Colonic mucosa (tissue), 4 donors: ENCODE measurements around the gene MRNIP. TPM values are rescaled to one million over a fixed set of nuclear protein-coding genes. Genes with fewer than 3 reads are reported as not detected.

Experiments
- DNase-seq: peaks from one replicate; pipeline ENCODE4 v3.0.0-alpha.2; 2020
- H3K27ac ChIP-seq: fragments of 200-600 bp; one replicate; pipeline ENCODE4 v1.8.0; 2021
- H3K27me3 ChIP-seq: fragments of 200-600 bp; one replicate; pipeline ENCODE4 v1.8.0; 2021
- H3K36me3 ChIP-seq: fragments of 200-600 bp; one replicate; pipeline ENCODE4 v1.8.0; 2021
- H3K4me1 ChIP-seq: fragments of 200-600 bp; one replicate; pipeline ENCODE4 v1.8.0; 2021; ENCODE audit warnings: mild to moderate bottlenecking
- H3K4me3 ChIP-seq: fragments of 200-600 bp; one replicate; pipeline ENCODE4 v1.8.0; 2021
- H3K9ac ChIP-seq, 2 donors: one replicate each; pipeline ENCODE4 v1.7.0; 2013; ENCODE audit warnings: control low read depth in 2 of 2, low read depth in 2 of 2, low read length in 2 of 2
- H3K9me3 ChIP-seq: fragments of 200-600 bp; one replicate; pipeline ENCODE4 v1.8.0; 2021
- intact Hi-C: fragments of 100-400 bp; cut with DNase I; formaldehyde crosslinking; loops from one replicate; pipeline ENCODE4 v1.14.1; 2022
- total RNA-seq, 2 donors: library from RNA; stranded (reverse); fragmentation: NEBNext Ultra II Directional in 1 of 2; extraction: Animal tissue kit (Norgen Biotek cat#: 25700) in 1 of 2; gene quantifications; one replicate each; pipeline ENCODE4 v1.2.1, GENCODE V29; 2021
- TF ChIP-seq, protein P1 (sequence below): fragments of 200-600 bp; IDR thresholded peaks from one replicate; pipeline ENCODE4 v1.8.0; 2022; ENCODE audit warnings: antibody characterized with exemption, mild to moderate bottlenecking
- donor health status: healthy.
- donor health status: DM: no; HTN: no; CAD: no.
- donor health status: DM: no; HTN: no; CAD: no.

The MRNIP gene
- total RNA-seq, 2 donors from 2014 or later, result 8.6 to 17.5 TPM

DNA sequence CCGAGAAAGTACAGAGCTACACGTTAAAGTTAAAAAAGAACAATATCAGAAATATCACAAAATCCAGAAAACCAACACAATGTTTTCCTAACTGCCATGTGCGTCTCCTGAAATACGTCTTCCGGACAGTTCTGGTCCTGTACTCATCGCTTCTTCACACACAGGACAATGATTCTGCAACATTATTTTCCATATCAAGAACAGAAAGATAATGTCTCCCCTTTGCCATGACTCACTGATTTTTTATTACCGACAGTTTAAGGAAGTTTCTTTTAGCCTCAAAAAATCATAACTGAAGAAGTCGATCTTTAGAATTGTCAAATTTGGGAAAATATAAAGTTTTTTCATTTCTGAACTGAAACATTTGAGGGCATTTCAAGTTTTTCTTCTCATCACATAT, 46.5 kb upstream of the MRNIP start:
- Histone ChIP-seq H3K27me3 (no peaks in the 10 kb centered on the region), H3K27ac (no peak overlapping the region), H3K9ac (no peak overlapping the region), H3K36me3 (no peaks in the 10 kb centered on the region), H3K9me3 (no peaks in the 10 kb centered on the region), H3K4me1 (peaks cover 7% of the 10 kb centered on the region), H3K4me3 (no peak overlapping the region)
- DNase-seq, result no peak
- intact Hi-C loops, result loop anchor here (5.0 to 10.0 kb wide), 2 partner anchors 100 to 187 kb away; partner anchors contain the start of gene MGAT4B
- TF ChIP-seq, protein P1, sequence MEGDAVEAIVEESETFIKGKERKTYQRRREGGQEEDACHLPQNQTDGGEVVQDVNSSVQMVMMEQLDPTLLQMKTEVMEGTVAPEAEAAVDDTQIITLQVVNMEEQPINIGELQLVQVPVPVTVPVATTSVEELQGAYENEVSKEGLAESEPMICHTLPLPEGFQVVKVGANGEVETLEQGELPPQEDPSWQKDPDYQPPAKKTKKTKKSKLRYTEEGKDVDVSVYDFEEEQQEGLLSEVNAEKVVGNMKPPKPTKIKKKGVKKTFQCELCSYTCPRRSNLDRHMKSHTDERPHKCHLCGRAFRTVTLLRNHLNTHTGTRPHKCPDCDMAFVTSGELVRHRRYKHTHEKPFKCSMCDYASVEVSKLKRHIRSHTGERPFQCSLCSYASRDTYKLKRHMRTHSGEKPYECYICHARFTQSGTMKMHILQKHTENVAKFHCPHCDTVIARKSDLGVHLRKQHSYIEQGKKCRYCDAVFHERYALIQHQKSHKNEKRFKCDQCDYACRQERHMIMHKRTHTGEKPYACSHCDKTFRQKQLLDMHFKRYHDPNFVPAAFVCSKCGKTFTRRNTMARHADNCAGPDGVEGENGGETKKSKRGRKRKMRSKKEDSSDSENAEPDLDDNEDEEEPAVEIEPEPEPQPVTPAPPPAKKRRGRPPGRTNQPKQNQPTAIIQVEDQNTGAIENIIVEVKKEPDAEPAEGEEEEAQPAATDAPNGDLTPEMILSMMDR, result no peak

DNA sequence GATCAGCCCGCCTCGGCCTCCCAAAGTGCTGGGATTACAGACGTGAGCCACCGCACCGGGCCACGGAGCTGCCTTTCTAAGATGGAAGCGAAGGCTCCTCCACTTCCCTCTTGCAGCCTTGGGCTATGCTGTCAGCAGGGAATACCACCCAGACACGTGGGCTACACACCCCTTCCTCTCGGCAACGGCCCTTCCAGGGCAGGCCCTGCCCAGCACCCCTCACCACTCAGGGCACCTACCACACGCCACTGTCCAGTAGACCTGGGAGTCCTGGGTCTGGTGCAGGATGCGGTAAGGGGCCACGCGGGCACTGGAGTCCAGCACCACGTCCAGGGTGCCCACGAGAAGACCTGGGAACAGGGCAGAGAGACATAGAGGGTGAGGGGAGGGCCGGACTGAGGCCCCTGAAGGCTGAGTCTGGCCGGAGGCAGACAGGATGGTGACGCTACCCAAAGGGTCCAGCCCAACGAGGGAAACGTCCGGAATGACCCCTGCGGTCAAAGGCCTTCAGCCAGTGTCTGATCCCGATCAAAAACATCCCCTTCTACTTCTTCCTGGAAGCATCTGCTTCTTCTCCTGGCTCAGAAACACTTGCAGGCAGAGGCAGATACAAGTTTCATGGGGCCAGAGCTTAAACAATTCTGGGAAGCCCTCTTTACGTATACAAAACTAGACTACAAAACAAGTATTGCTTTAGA, 46.0 kb upstream of the MRNIP start:
- no peaks in the 10 kb centered on the region for H3K9me3 ChIP-seq
- no peak for DNase-seq
- H3K27me3 ChIP-seq, result no peaks in the 10 kb centered on the region
- H3K4me1 ChIP-seq, result peaks cover 7% of the 10 kb centered on the region
- TF ChIP-seq, protein P1, result no peak
- intact Hi-C loops, result loop anchor here (5.0 to 10.0 kb wide), 2 partner anchors 100 to 188 kb away; partner anchors contain the start of gene MGAT4B
- H3K9ac ChIP-seq, result no peak overlapping the region
- H3K4me3 ChIP-seq, result no peak overlapping the region
- no peak overlapping the region for H3K27ac ChIP-seq
- H3K36me3 ChIP-seq, result no peaks in the 10 kb centered on the region

DNA sequence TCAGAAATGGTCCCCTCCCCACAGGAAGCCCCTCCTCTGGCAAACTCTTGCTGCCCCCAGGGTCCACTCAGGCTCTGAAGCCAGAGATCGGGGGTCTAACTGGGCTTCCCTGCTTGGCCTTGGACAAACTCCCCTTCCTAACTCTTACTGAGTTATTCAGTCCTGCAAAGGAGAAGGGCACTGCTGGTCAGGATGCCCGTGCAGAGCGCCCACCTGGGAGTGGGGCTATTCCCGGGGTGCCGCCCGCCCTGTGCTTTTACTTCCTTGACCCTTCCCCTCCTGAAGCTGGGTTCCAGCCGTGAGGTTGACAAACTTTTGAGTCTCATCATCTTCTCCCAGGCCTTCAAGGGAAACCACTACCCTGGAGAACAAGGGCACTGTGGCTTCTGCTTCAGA, 44.1 kb upstream of the MRNIP start:
- no peak overlapping the region for H3K9ac ChIP-seq
- H3K36me3 ChIP-seq, result peaks cover 9% of the 10 kb centered on the region
- H3K27ac ChIP-seq, result no peak overlapping the region
- no peak overlapping the region for H3K4me3 ChIP-seq
- H3K27me3 ChIP-seq, result no peaks in the 10 kb centered on the region
- TF ChIP-seq, protein P1, result no peak
- intact Hi-C loops, result loop anchor here (10.0 kb wide), 1 partner anchor 98 kb away; the partner anchor contains the start of gene MGAT4B
- DNase-seq, result no peak
- H3K4me1 ChIP-seq, result peaks cover 7% of the 10 kb centered on the region
- no peaks in the 10 kb centered on the region for H3K9me3 ChIP-seq

DNA sequence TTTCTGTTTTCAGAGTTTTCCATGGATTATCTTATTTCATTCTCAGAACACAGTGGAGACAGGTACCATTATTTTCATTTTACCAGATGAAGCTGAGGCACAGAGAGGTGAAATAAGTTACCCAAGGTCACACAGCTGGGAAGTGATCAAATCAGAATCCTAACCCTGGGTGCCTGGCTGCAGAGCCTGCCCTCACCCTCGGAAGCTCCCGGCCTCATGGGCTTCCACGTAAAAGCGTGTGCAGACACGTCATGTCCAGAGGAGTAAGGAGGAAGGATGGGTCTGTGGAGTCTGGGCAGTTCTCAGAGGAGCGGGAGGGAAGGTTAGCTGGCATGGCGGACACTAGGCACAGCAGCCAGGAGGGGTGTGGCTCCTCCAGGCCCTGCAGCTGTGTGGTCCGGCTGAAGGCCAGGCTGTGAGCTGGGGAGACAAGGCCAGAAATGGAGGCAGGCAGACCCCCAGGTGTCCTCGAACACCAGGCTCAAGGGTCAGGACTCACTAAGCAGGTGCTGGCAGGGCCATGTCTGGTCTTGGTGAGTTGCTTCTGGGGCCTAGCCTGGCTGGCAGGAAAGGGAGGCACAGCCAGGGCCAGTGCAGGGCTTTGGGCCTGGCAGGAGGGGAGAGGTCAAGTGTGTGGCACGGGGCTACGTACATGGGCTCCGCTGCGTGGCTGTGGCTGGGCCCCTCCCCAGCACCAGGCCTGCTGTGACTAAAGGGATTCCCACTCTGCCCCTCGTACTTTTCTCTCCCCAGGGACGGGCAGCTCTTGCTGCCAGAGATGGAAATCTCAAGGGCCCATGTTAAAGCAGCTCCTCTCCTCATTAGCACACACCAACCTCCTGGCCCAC, 43.5 kb upstream of the MRNIP start:
- intact Hi-C loops, result loop anchor here (10.0 kb wide), 1 partner anchor 97 kb away; the partner anchor contains the start of gene MGAT4B
- Histone ChIP-seq H3K9me3 (no peaks in the 10 kb centered on the region), H3K4me1 (peaks cover 7% of the 10 kb centered on the region), H3K27me3 (no peaks in the 10 kb centered on the region), H3K27ac (no peak overlapping the region), H3K4me3 (no peak overlapping the region), H3K36me3 (peaks cover 9% of the 10 kb centered on the region), H3K9ac (no peak overlapping the region)
- TF ChIP-seq, protein P1, result no peak
- no peak for DNase-seq

DNA sequence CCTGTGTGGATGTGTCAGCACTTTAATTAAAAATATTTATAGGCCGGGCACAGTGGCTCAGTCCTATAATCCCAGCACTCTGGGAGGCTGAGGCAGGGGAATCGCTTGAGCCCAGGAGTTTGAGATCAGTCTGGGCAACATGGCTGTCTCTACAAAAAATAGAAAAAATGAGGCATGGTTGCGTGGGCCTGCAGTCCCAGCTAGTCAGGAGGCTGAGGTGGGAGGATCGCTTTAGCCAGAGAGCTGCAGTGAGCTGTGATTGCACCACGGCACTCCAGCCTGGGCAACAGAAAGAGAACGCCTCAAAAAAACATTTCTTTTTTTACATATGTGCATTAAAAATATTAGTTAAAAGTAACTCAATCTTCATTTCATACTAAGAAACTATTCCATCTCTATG, 42.8 kb upstream of the MRNIP start:
- H3K27ac ChIP-seq, result no peak overlapping the region
- peaks cover 4% of the 10 kb centered on the region for H3K4me1 ChIP-seq
- peaks cover 9% of the 10 kb centered on the region for H3K36me3 ChIP-seq
- TF ChIP-seq, protein P1, result no peak
- H3K4me3 ChIP-seq, result no peak overlapping the region
- no peak overlapping the region for H3K9ac ChIP-seq
- H3K9me3 ChIP-seq, result no peaks in the 10 kb centered on the region
- H3K27me3 ChIP-seq, result no peaks in the 10 kb centered on the region
- intact Hi-C loops, result loop anchor here (10.0 kb wide), 1 partner anchor 97 kb away; the partner anchor contains the start of gene MGAT4B
- DNase-seq, result no peak
